ENCODE results near the gene SLC35C1. TPM values are rescaled to one million over a fixed set of nuclear protein-coding genes. Genes with fewer than 3 reads are reported as not detected.

Gene SLC35C1
- total and polyA plus RNA-seq, 9 of the 15 experiments (the other 6 are each of a cell fraction or from before 2014, with no cell fraction given) = 0.65 to 13.1 (median 2.4) TPM

DNA sequence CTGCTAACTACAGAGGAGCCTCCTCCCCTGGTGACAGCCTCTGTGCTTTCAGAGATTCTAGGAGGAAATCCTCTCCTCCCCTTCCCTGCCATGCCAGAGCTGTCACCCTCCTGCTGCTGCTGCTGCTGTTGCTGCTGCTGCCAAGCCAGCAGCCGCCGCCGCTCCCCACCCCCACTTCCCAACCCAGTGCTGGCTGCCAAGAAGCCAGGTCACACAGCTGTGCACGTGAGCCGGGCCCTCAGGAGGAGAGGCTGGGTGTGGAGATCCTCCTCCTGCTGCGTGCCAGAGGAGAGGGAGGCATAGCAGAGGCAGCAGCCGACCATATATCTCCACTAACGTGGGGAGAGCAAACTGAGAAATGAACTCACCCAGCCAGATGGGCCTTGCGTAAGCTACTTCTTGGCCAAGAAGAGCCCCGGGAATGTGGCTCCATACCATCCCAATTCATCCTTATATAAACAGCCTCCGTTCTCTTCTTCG lies 54.8 kb downstream of the SLC35C1 start (continued):
- TF ChIP-seq, protein P1, sequence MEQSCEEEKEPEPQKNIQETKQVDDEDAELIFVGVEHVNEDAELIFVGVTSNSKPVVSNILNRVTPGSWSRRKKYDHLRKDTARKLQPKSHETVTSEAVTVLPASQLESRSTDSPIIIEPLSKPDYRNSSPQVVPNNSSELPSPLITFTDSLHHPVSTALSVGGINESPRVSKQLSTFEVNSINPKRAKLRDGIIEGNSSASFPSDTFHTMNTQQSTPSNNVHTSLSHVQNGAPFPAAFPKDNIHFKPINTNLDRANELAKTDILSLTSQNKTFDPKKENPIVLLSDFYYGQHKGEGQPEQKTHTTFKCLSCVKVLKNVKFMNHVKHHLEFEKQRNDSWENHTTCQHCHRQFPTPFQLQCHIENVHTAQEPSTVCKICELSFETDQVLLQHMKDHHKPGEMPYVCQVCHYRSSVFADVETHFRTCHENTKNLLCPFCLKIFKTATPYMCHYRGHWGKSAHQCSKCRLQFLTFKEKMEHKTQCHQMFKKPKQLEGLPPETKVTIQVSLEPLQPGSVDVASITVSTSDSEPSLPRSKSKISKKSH (CRISPR knock-in tag; IDR thresholded peaks at IDR 0.05) = no peak
- TF ChIP-seq PURB (CRISPR knock-in tag; IDR thresholded peaks at IDR 0.05; ENCODE audit: low read depth) (no peak), CEBPZ (IDR thresholded peaks at IDR 0.05; ENCODE audit: borderline replicate concordance, low read depth, low read length) (no peak), SMARCA4 (IDR thresholded peaks at IDR 0.05) (no peak), PCBP1 (IDR thresholded peaks at IDR 0.05; ENCODE audit: low read depth, low read length, poor library complexity, severe bottlenecking) (no peak)
- TF ChIP-seq, protein P2, sequence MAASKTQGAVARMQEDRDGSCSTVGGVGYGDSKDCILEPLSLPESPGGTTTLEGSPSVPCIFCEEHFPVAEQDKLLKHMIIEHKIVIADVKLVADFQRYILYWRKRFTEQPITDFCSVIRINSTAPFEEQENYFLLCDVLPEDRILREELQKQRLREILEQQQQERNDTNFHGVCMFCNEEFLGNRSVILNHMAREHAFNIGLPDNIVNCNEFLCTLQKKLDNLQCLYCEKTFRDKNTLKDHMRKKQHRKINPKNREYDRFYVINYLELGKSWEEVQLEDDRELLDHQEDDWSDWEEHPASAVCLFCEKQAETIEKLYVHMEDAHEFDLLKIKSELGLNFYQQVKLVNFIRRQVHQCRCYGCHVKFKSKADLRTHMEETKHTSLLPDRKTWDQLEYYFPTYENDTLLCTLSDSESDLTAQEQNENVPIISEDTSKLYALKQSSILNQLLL (CRISPR knock-in tag; IDR thresholded peaks at IDR 0.05; ENCODE audit: borderline replicate concordance) = no peak

All from K562 (cell line).